GM18858 (cell line): ENCODE data around the gene TVP23B.
"Not testable (repeated sequence)": the region's sequence is repeated elsewhere in the genome, so short reads cannot be mapped to it uniquely, and the experiment has no call there.

ENCODE experiments used
- ATAC-seq: cut with Tn5 transposase; IDR thresholded peaks from one replicate; pipeline ENCODE4 v1.9.1; 2021; ENCODE audit not compliant: unreplicated experiment

The TVP23B gene

DNA sequence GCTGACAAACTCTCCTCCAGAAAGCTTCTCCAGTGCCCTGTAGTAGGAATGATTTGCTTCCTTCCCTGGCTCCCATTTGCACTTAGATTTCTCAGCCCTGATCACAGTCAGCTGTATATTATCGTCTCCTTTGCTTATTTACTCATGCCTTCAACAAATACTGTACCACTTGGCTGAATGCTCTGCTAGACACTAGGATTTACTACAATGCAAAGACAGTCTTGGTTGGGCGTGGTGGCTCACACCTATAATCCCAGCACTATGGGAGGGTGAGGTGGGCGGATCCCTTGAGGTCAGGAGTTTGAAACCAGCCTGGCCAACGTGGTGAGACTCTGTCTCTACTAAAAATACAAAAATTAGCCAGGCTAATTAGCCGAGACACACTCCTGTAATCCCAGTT, 5.9 kb downstream of the TVP23B start:
- not testable (repeated sequence) for ATAC-seq

DNA sequence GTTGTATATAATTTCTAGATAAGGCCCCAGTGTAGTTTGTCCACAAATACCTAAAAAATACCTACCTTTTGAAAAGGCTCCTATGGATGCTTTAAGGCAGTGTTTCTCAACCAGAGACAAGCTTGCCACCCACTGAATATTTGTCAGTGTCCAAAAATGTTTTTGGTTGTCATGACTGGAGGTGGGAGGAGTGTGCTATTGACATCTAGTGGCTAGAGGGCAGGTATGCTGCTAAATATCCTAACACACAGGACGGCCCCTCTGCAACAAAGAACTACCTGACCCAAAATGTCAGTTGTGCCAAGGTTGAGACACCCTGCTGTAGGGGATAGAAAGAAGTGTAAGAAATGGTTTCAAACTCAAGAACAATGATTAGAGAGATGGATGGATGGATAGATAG, 10.4 kb downstream of the TVP23B start:
- ATAC-seq = not testable (repeated sequence)

DNA sequence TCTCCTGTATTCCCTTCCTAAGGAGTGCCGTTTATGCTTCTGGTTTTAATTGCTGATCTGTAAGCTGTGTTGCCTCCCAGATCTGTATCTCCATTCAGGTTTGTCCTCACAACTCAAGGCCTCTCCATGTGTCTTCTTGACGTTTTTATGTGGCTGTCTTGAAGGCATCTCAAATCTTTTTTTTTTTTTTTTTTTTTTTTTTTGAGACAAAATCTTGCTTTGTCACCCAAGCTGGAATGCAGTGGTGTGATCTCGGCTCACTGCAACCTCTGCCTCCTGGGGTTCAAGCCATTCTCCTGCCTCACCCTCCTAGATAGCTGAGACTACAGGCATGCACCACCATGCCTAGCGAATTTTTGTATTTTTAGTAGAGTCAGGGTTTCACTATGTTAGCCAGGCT, 13.9 kb downstream of the TVP23B start:
- ATAC-seq = not testable (repeated sequence)

DNA sequence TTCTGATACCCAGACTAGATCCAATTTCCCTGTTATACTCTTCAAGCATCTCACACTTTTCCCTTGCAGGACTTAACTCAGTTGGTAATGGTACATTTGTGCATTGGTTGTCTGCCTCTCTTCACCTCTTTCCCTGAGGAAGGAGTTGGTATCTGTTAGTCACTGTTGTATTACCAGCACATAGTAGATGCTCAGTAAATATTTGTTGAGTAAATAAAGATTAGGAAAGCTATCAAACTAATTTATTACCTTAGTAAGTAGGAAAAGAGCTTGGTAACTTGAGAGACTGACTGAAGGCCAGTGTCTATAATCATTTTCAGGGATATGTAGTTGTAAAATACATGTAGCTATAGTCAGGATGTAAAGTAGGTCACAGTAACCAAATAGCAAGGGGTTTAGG, 15.9 kb downstream of the TVP23B start:
- not testable (repeated sequence) for ATAC-seq

GRCh38 chr17:18803458-18804245, 22.7 kb downstream of the TVP23B start:
- not testable (repeated sequence) for ATAC-seq

GRCh38 chr17:18815924-18816323, 34.9 kb downstream of the TVP23B start:
- ATAC-seq = not testable (repeated sequence)

DNA sequence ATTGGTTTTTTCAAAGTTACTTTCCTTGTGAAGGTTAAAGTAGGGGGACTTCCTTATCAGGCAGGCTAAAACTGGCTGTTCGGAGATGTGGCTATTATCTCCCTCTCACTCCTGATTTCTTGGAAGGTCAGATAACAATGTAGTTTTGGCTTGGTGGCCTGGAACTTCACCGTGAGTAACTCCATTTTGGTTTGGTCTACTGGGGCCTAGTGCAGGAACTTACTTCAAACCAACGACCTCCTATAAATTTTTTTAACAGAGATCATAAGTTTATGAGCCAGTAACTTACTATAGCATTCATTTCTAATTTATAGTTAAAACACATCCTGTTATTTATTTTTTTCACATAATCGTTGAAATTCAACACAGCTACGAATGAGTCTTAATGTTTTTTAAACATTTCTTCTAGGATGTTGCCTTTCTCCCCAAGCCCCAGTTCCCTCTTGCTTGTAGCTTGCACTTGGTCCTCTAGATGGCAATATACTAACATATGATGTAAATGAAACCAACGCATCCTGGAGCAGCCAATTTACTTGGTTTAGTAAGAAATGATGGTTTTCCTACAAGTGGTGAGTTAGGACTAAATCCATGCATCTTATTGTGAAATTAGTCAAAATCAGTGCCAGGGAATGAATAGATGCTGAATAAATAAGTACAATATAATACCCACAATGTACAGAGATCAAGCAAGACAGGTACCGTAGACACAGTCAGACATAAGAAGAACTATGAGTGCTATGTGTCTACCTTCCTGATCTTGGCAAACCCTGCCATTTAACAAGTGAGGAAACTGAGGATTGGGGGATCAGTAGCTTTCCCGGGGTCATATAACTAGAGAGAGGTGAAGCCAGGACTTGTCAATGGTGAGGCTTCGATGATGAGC, 35.7 kb downstream of the TVP23B start:
- ATAC-seq = not testable (repeated sequence)

DNA sequence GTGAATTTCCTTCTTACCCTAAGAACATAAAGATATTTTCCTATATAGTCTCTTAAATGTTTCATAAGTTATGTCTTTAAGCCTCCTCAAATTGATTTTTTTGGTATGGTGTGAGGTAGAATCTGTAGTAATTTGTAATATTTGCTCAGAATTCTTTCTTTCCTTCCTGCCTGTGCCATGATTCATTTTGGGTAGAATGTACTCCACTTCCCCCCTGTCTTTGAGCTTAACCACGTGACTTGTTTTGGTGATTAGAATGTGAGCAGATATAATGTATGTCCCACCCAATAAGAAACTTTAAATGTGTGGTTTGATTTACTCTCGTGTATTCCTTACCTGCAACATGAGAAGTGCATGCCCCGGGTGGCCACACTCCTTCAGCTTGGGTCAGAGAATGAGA, 40.4 kb downstream of the TVP23B start:
- ATAC-seq = not testable (repeated sequence)

- not testable (repeated sequence) for ATAC-seq
These were observed 46.6 kb downstream of the TVP23B start for GRCh38 chr17:18827613-18828012.

DNA sequence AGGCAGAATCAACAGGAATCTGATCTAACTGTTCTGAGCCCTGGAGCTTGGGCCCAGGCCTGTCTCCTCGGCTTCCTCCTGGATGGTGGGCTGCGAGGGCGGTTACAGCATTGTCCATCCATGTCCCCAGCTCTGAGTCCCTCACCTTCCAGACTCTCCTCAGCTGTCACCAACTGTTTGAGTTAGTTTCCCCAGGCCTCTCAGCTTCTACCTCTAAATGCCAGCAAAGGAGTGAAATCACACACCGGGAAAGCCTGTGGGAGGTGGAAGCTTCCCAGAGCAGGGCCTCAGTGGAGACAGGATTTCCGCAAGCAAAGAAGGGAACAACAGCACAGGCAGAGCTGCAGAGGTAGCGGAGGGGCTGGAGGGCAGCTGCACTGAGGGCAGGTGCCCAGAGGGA, 67.5 kb downstream of the TVP23B start:
- ATAC-seq = no peak

- no peak for ATAC-seq
These were observed 69.7 kb downstream of the TVP23B start for GRCh38 chr17:18850679-18851078.

GRCh38 chr17:18851201-18851600, 70.2 kb downstream of the TVP23B start:
- ATAC-seq = no peak

- no peak for ATAC-seq
These were observed 74.0 kb downstream of the TVP23B start for GRCh38 chr17:18854956-18855355.

DNA sequence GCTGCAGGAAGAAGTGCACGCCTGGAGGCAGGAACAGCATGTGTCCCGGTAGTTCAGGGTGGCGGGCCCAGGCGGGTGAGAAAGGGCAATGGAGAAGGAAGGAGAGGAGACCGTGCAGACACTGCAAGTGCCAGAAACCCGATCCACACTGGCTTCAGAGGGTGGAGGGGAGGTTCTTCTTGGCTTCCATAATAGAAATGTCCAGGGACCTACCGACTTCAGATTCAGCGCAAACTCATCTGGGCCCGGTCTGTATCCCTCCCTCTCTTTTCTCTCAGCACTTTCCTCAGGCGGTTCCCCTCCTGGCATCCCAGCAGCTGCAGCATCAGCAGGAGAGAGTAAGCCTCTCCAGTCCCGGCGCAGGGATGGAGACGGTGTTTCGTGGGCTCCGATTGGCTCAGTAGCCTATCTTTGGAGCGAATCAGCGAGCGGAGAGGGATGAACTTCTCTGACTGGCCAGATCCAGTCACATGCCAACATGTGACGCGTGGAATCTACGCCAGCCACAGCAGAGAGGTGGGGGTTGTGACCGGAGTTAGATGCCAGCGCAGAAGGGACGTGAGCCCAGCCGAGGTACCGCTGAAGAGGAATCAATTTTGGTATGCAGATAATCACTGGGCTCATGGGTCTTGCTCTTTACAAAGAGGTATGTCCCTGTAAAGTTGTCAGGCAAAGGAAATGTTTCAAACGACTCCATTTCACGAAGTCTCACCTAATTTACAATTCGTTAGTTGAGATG, 75.0 kb downstream of the TVP23B start:
- ATAC-seq = peak; percentile 60
